Heart right ventricle (tissue), 16 donors: ENCODE data around the gene ATRNL1. TPM values are rescaled to one million over a fixed set of nuclear protein-coding genes. Genes with fewer than 3 reads are reported as not detected.
A peak's percentile ranks its signal among the peaks of the same experiment; 100 is the strongest.

Source experiments
- ATAC-seq, 8 donors: fragments of 200-7000 bp; cut with Tn5 transposase; one replicate each; pipeline ENCODE4 v1.9.1; 2020; ENCODE audit warnings: mild to moderate bottlenecking in 8 of 8, moderate library complexity in 8 of 8, moderate number of reproducible peaks in 1 of 8
- DNase-seq, 2 donors: peaks; one replicate each; pipeline ENCODE4 v3.0.0-alpha.2; 2020
- H3K27ac ChIP-seq, 10 donors: fragments of 200-600 bp; sonication (generic) in 2 of 10; one replicate each; pipeline versions ENCODE4 v1.5.0 to v1.8.0; 2020 to 2022; ENCODE audit warnings: mild to moderate bottlenecking in 3 of 10
- H3K27me3 ChIP-seq, 7 donors: fragments of 200-600 bp; one replicate each; pipeline ENCODE4 v1.8.0; 2021 to 2022; ENCODE audit warnings: mild to moderate bottlenecking in 2 of 7
- H3K36me3 ChIP-seq, 9 donors: fragments of 200-600 bp; sonication (generic) in 1 of 9; one replicate each; pipeline versions ENCODE4 v1.5.0 to v1.8.0; 2020 to 2022; ENCODE audit warnings: mild to moderate bottlenecking in 2 of 9
- H3K4me1 ChIP-seq, 9 donors: fragments of 200-600 bp; sonication (generic) in 1 of 9; one replicate each; pipeline versions ENCODE4 v1.5.0 to v1.8.0; 2020 to 2022; ENCODE audit warnings: mild to moderate bottlenecking in 4 of 9
- H3K4me3 ChIP-seq, 10 donors: fragments of 200-600 bp; sonication (generic) in 2 of 10; one replicate each; pipeline versions ENCODE4 v1.5.0 to v1.8.0; 2020 to 2022; ENCODE audit warnings: mild to moderate bottlenecking in 7 of 10, moderate library complexity in 2 of 10
- H3K9me3 ChIP-seq, 11 donors: fragments of 200-600 bp in 10 of 11; sonication (generic) in 2 of 11; one replicate each; pipeline versions ENCODE4 v1.5.0 to v1.8.0; 2013 to 2022; ENCODE audit warnings: mild to moderate bottlenecking in 2 of 11, control low read depth in 1 of 11, moderate library complexity in 1 of 11
- CTCF ChIP-seq, 9 donors: fragments of 200-600 bp; sonication (generic) in 2 of 9; IDR thresholded peaks; one replicate each; pipeline versions ENCODE4 v1.5.0 to v1.8.0; 2021 to 2022; ENCODE audit warnings: antibody characterized with exemption in 9 of 9, mild to moderate bottlenecking in 5 of 9, moderate library complexity in 1 of 9
- WGBS, 2 donors: extraction: QIAGEN DNeasy Blood & Tissue Kit; methylation state at CpG; one replicate each; pipeline ENCODE4 v1.1.7; 2013; ENCODE audit warnings: inconsistent platforms in 1 of 2; 5-methylcytosine and 5-hydroxymethylcytosine counted together
- intact Hi-C, 10 donors: fragments of 100-400 bp; cut with DNase I; formaldehyde crosslinking; loops; one replicate each; pipeline versions ENCODE4 v1.11.1 to v1.14.2; 2022
- polyA plus RNA-seq, 2 donors: library from polyadenylated mRNA; stranded (reverse); fragments of 200-250 nt; gene quantifications; one replicate each; pipeline ENCODE4 v1.2.3, GENCODE V29; 2013
- total RNA-seq, 10 donors: library from RNA; stranded (reverse); fragmentation: NEBNext Ultra II Directional in 3 of 10; extraction: Animal tissue kit (Norgen Biotek cat#: 25700) in 3 of 10; gene quantifications; one replicate each; pipeline versions ENCODE4 v1.2.1 to v1.2.4, GENCODE V29; 2021 to 2023
- donor health status: Arrhythmogenic right ventricular cardiomyopathy.
- donor health status: ischemic (EF 13 %, LVEDD 7.1; RV severe dilation, severe dysfunction).
- donor health status: healthy with polysubstance abuse.
- donor health status: DM: no; HTN: yes; CAD: no.
- donor health status: DM: no; HTN: no; CAD: no.
- donor health status: ischemic (EF 25% LVEDD 6.9; RV normal size, moderate dysfunction).
- donor health status: ischemic (EF 25% LVEDD 5.7; RV mildly dilated, moderate dysfunction).
- donor health status: healthy.
- donor health status: DM: yes; HTN: yes; CAD: no.
- donor health status: Ischemic cardiomyopathy.
- donor health status: ischemic (EF 35%, LVEDD 5.7; RV mildly dilated, moderate dysfunction).
- donor health status: nonischemic (EF 11% LVEDD 7.7; RV severe dilation, severe dysfunction).
- donor health status: DM: yes; HTN: yes; CAD: no.
- donor health status: PGD.
- donor health status: ischemic (EF 29% LVEDD 5.4; RV normal size, mild dysfunction).
- donor health status: nonischemic (EF 23%, LVEDD 6.1; RV moderate dilation, normal function).

The ATRNL1 gene
- total and polyA plus RNA-seq, 12 donors, result 0.06 to 22.4 (median 8.1) TPM; not detected in 1

- Histone ChIP-seq H3K27ac (no peak overlapping the region), H3K4me1 (no peaks in the 10 kb centered on the region), H3K4me3 (no peak overlapping the region), H3K36me3 (no peaks in the 10 kb centered on the region), H3K9me3 (peaks cover 0 to 4% (median 0%) of the 10 kb centered on the region in 11 donors), H3K27me3 (no peaks in the 10 kb centered on the region)
- TF ChIP-seq CTCF (IDR thresholded peaks at IDR 0.05), result peak in 7 of 9 donors; percentile 31 to 64 (median 49)
- intact Hi-C loops, result loop anchor here in 9 of 10 donors (1.0 to 10.0 kb wide), 5 partner anchors 245 to 657 kb away; no protein-coding TSS in a partner anchor
- ATAC-seq, result peak in 1 of 8 donors; percentile 42
- DNase-seq, result no peak
Observed at GRCh38 chr10:115129752-115130151, 36.6 kb downstream of the ATRNL1 start.

GRCh38 chr10:115136616-115137015 lies 43.5 kb downstream of the ATRNL1 start:
- intact Hi-C loops, result no loop called here
- Histone ChIP-seq H3K36me3 (no peaks in the 10 kb centered on the region), H3K27me3 (no peaks in the 10 kb centered on the region), H3K27ac (no peak overlapping the region), H3K4me1 (no peaks in the 10 kb centered on the region), H3K9me3 (peaks cover 0 to 12% (median 0%) of the 10 kb centered on the region in 11 donors), H3K4me3 (no peak overlapping the region)
- DNase-seq, result no peak
- TF ChIP-seq CTCF (IDR thresholded peaks at IDR 0.05), result no peak
- no peak for ATAC-seq

- no peak overlapping the region for H3K27ac ChIP-seq
- no peak overlapping the region for H3K4me3 ChIP-seq
- no peaks in the 10 kb centered on the region for H3K36me3 ChIP-seq
- H3K4me1 ChIP-seq, result no peaks in the 10 kb centered on the region
- DNase-seq, result no peak
- H3K9me3 ChIP-seq, result peaks cover 0 to 7% (median 0%) of the 10 kb centered on the region in 11 donors
- no peak for ATAC-seq
- TF ChIP-seq CTCF (IDR thresholded peaks at IDR 0.05), result peak in 6 of 9 donors; percentile 16 to 51 (median 36)
- H3K27me3 ChIP-seq, result peaks cover 0 to 5% (median 0%) of the 10 kb centered on the region in 7 donors
- intact Hi-C loops, result loop anchor here in 2 of 10 donors (10.0 kb wide), 1 partner anchor 1244 kb away; no protein-coding TSS in a partner anchor
Observed at GRCh38 chr10:115141254-115141653, 48.1 kb downstream of the ATRNL1 start.

- no peaks in the 10 kb centered on the region for H3K9me3 ChIP-seq
- 45 to 48% methylated on average over 2 of the region's 2 CpGs for WGBS, 2 donors
- peaks cover 0 to 5% (median 0%) of the 10 kb centered on the region in 7 donors for H3K27me3 ChIP-seq
- intact Hi-C loops, result no loop called here
- H3K36me3 ChIP-seq, result no peaks in the 10 kb centered on the region
- DNase-seq, result no peak
- ATAC-seq, result no peak
- H3K4me3 ChIP-seq, result no peak overlapping the region
- H3K4me1 ChIP-seq, result no peaks in the 10 kb centered on the region
- no peak overlapping the region for H3K27ac ChIP-seq
- no peak for TF ChIP-seq CTCF (IDR thresholded peaks at IDR 0.05)
Observed at GRCh38 chr10:115157357-115157756, 64.2 kb downstream of the ATRNL1 start.
